Kidney capillary endothelial cell (primary cell): Measurements from ENCODE around the gene NEB.
"Not testable (repeated sequence)": the region's sequence is repeated elsewhere in the genome, so short reads cannot be mapped to it uniquely, and the experiment has no call there.

Experiments
- DNase-seq: peaks from one replicate; pipeline ENCODE4 v3.0.0-alpha.2; 2018; ENCODE audit warnings: low spot score

The NEB gene

GRCh38 chr2:151557883-151558282 is 176.4 kb downstream of the NEB start:
- DNase-seq: not testable (repeated sequence)

- DNase-seq: no peak
Measured at GRCh38 chr2:151556121-151556520, 178.2 kb downstream of the NEB start.

GRCh38 chr2:151552287-151552686 is 182.0 kb downstream of the NEB start:
- DNase-seq: no peak

GRCh38 chr2:151551556-151551955 is 182.7 kb downstream of the NEB start:
- DNase-seq: no peak

- DNase-seq: no peak
Measured at GRCh38 chr2:151549191-151549590, 185.1 kb downstream of the NEB start.

- no peak for DNase-seq
Measured at GRCh38 chr2:151544449-151544848, 189.8 kb downstream of the NEB start.

- no peak for DNase-seq
Measured at GRCh38 chr2:151543876-151544275, 190.4 kb downstream of the NEB start.

- no peak for DNase-seq
Measured at GRCh38 chr2:151534001-151534400, 200.3 kb downstream of the NEB start.

GRCh38 chr2:151533127-151533526 is 201.1 kb downstream of the NEB start:
- no peak for DNase-seq

GRCh38 chr2:151526572-151527090 is 207.6 kb downstream of the NEB start:
- DNase-seq: no peak

- DNase-seq: no peak
Measured at GRCh38 chr2:151525821-151526373, 208.4 kb downstream of the NEB start.

- DNase-seq: no peak
Measured at GRCh38 chr2:151523850-151524249, 210.4 kb downstream of the NEB start.

GRCh38 chr2:151522556-151522955 is 211.7 kb downstream of the NEB start:
- no peak for DNase-seq

GRCh38 chr2:151520976-151521375 is 213.3 kb downstream of the NEB start:
- no peak for DNase-seq

GRCh38 chr2:151518802-151519201 is 215.5 kb downstream of the NEB start:
- no peak for DNase-seq

- no peak for DNase-seq
Measured at GRCh38 chr2:151508519-151508918, 225.8 kb downstream of the NEB start.

- DNase-seq: no peak
Measured at GRCh38 chr2:151506170-151506569, 228.1 kb downstream of the NEB start.

GRCh38 chr2:151498178-151498577 is 236.1 kb downstream of the NEB start:
- DNase-seq: no peak

GRCh38 chr2:151491496-151491895 is 242.8 kb downstream of the NEB start:
- no peak for DNase-seq

GRCh38 chr2:151490276-151490675 is 244.0 kb downstream of the NEB start:
- DNase-seq: no peak

- no peak for DNase-seq
Measured at GRCh38 chr2:151486053-151486452, 248.2 kb downstream of the NEB start.

- DNase-seq: no peak
Measured at GRCh38 chr2:151484100-151484499, 250.2 kb downstream of the NEB start.

GRCh38 chr2:151483546-151483945 is 250.7 kb downstream of the NEB start:
- DNase-seq: no peak

- no peak for DNase-seq
Measured at GRCh38 chr2:151482171-151482725, 252.0 kb downstream of the NEB start.
